Sciatic nerve (tissue), 2 donors: ENCODE data around the gene MPZL3. TPM values are rescaled to one million over a fixed set of nuclear protein-coding genes. Genes with fewer than 3 reads are reported as not detected.

Experiments used
- ATAC-seq: fragments of 200-7000 bp; cut with Tn5 transposase; one replicate; pipeline ENCODE4 v1.9.1; 2020; ENCODE audit warnings: mild to moderate bottlenecking, moderate library complexity
- DNase-seq: peaks from one replicate; pipeline ENCODE4 v3.0.0-alpha.2; 2020; ENCODE audit warnings: low spot score
- intact Hi-C: fragments of 100-400 bp; cut with DNase I; formaldehyde crosslinking; loops from one replicate; pipeline ENCODE4 v1.14.2; 2022
- total RNA-seq: library from RNA; stranded (reverse); fragmentation: NEBNext Ultra II Directional; extraction: Animal tissue kit (Norgen Biotek cat#: 25700); gene quantifications from one replicate; pipeline ENCODE4 v1.2.1, GENCODE V29; 2021
- donor health status: DM: no; HTN: no; CAD: no.
- donor health status: DM: no; HTN: no; CAD: no.

MPZL3 gene
- total RNA-seq, 1 donor from 2014 or later: 2.7 TPM

DNA sequence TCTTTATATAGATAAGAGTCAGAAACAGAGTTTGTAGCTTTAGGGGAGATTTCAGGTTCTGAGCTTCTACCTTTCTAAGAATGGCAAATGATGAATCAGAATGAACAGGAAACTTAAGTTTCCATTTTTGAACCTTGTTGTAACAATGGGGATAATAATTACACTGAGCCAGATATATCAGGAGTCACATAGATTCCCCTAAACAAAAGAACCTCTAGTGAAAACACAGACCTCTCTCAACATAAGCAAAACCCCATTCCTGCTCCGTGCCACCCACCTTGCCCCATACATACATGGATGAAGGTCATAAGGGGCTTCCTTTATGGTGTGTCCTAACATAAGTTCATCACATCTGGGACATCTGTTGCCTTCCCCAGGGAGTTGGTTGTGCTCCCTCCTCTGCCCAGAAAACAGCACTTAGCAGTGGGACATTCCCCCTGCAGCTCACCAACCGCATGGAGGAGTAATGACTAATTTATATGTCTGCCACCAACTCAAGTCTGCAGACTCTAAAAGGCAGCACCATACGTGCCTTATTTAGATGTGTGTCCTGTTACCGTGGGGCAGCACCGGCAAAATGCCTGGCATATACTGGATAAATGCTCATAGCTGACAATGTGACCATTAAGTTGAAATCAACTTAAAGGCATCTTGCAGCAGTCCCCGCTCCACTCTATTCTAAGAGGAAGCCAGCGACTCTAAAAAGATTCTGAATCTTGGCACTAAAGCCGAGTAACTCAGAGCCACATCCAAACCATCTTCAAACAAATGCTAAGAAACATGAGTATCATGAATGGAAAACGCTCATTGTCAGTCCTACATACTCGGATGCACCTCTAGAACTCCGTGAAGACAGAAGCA, 35.3 kb downstream of the MPZL3 start:
- ATAC-seq (no peak), DNase-seq (no peak)
- intact Hi-C loops: no loop called here

DNA sequence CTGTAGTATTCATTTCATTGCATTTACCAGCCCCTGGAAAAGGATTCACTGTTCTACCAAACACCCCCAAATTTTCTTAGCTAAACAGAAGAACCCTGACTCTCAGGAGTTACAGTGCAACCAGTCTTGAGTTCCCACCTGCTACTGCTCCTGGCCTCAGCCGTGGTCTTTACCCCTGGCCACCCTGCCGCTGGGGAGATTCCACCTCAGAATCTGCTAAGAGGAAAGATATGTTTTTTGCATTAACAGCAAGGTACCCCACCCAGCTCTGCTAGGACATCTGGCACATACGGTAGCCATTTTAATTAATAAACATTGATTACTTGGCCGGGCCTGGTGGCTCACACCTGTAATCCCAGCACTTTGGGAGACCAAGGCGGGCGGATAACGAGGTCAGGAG, 36.4 kb downstream of the MPZL3 start:
- intact Hi-C loops: no loop called here
- no peak for DNase-seq
- ATAC-seq: no peak

DNA sequence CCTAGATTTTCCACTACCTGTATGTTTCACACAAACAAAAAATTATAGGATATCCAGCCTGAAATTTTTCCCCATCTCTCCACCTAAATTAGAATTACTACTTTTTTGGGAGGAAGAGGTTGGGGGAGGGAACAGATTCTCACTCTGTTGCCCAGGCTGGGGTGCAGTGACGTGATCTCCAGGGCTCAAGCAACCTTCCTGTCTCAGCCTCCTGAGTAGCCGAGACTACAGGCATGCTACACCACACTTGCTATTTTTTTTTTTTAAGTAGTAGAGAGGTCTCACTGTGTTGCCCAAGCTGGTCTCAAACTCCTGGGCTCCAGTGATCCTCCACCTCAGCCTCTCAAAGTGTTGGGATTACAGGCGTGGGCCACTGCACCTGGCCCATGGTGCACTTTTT, 36.9 kb downstream of the MPZL3 start:
- no peak for ATAC-seq
- no peak for DNase-seq
- intact Hi-C loops: no loop called here

DNA sequence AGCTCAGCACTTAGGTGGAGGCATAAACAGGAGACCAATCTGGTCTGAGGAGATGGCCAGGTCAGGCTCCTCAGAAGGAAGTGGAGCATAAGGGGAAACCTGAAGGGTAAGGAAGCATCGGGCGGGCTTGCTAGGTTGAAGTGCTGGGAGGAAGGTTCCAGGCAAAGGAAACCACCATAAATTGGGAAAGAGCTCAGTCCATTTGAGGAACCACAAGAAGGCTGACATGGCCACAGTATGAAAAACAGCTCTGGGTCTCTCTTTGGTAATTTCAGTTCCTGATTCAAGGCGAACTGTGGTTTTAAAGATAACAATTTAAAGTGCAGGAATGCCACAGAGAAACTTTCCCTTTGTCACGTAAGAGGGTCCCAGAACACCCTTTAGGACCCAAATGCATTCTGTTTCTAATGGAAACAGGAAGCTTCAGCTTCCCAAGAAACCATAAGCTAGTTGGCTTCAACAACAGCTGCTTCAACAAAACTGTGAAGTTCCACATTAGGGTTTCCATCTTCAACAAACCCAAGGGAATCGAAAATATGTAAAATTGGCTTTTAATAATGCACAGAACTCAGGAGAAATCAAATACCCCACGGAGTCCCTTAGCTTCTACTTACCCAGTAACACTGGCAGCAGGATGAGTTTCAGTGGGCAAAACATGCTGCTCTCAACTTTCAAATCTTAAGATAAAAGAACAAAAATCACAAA, 37.8 kb downstream of the MPZL3 start:
- intact Hi-C loops: no loop called here
- peak; percentile 49 for ATAC-seq
- DNase-seq: no peak

- intact Hi-C loops: no loop called here
- ATAC-seq (no peak), DNase-seq (no peak)
These were observed 38.4 kb downstream of the MPZL3 start for GRCh38 chr11:118213781-118214180.

- DNase-seq (no peak), ATAC-seq (no peak)
- intact Hi-C loops: no loop called here
These were observed 39.0 kb downstream of the MPZL3 start for GRCh38 chr11:118213201-118213600.

DNA sequence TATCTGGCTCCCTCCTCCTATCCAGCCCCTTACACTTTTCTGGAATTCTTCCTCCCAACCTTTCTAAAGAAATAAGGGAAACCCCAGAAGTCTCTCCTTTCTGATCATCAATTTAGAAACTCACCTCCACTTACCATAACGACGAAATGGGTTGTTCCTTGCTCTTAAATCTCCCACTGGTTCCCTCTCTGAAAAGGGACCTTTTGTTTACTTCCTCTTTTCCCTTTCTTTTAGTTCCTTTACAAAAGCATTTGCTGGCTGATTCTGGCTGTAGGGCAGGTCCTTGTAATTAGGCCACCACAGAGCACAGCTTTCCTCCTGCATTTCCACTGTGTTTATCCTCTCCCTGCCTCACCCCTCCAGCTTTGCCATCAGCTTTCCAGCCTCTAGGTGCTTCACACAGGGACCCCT, 39.4 kb downstream of the MPZL3 start:
- DNase-seq: no peak
- ATAC-seq: no peak
- intact Hi-C loops: no loop called here

DNA sequence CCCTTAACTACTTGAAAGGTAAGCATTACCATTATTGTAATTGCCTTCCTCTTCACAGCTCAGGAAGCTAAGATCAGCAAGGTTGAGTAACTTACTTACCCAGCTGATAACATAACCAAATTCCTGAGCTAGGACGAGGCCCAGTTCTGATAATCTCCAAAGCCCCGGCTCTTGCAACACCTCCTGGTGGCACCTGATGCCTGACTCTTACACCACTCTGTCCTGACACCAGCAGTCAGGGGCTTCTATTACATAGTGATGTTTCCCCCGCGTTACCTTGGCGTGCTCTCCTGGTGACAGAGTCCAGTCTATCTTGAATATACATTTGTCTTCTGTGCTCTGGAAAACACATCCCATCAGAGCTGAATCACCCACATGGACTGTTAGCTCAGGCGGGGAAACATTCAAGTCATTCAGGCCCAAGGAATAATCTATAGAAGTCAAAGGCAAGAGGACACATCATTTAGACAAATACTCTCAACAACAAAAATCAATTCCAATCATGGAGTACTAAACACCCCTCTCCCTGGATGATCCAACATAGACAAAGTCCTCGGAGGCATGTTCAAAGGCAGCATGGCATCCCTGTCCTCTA, 39.9 kb downstream of the MPZL3 start:
- intact Hi-C loops: no loop called here
- DNase-seq (no peak), ATAC-seq (no peak)

GRCh38 chr11:118211006-118211405, 41.2 kb downstream of the MPZL3 start:
- DNase-seq (no peak), ATAC-seq (no peak)
- intact Hi-C loops: no loop called here

DNA sequence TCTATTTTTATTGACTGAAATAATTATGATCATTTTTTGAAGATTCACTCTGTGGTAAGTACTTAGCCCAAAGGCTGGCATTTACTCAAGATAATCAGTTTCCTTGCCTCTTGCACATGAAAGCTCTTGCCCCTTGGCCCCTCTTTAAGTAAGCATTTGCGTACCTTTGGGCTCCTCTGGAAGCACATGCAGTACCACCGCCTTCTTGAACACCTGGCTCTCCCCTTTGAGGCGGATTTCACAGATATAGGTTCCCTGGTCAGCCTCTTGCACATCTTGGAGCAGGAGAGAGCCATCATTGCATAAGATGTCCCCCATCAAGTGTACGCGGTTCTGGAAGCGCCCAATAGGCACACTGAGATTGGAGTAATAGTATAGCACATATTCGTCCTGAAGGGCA, 41.8 kb downstream of the MPZL3 start:
- no peak for DNase-seq
- intact Hi-C loops: no loop called here
- ATAC-seq: no peak

- intact Hi-C loops: loop anchor here (10.0 kb wide), 1 partner anchor 76 kb away; no protein-coding TSS in a partner anchor
- no peak for ATAC-seq
- no peak for DNase-seq
These were observed 43.1 kb downstream of the MPZL3 start for GRCh38 chr11:118209033-118209432.

GRCh38 chr11:118207079-118207478, 45.1 kb downstream of the MPZL3 start:
- intact Hi-C loops: loop anchor here (10.0 kb wide), 1 partner anchor 78 kb away; no protein-coding TSS in a partner anchor
- ATAC-seq (no peak), DNase-seq (no peak)

DNA sequence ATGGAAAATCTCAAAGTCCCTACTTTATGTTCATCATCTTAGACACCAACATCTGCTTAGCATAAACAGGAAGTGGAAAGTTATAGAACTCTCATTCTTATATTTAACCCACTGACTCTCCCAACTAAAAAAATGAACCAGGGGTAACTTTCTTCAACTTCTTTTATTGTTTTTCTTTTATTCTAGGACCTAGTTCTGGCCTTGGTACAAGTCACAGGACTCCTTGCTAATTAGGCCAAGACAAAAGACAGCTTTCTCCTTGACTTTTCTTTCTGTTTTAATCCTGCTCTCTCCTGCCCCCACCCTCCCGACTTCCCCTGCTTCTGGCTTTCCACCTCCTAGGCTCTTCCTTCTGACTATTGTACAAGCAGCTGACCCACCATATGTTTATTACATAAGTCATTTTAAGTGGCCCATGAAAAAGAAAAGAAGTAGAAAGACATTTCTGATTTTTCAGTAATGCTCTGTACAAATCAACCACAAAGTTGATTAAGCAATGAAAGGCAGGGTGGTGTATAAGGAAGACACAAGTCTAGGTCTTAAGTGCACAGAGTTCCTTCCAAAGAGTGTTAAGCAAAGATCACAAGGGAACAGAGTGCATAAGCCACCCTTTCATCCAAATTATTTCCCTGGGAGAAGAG, 45.7 kb downstream of the MPZL3 start:
- intact Hi-C loops: loop anchor here (10.0 kb wide), 1 partner anchor 78 kb away; no protein-coding TSS in a partner anchor
- peak; percentile 66 for ATAC-seq
- no peak for DNase-seq

- intact Hi-C loops: loop anchor here (10.0 kb wide), 1 partner anchor 79 kb away; no protein-coding TSS in a partner anchor
These were observed 46.4 kb downstream of the MPZL3 start for GRCh38 chr11:118205606-118206378.

DNA sequence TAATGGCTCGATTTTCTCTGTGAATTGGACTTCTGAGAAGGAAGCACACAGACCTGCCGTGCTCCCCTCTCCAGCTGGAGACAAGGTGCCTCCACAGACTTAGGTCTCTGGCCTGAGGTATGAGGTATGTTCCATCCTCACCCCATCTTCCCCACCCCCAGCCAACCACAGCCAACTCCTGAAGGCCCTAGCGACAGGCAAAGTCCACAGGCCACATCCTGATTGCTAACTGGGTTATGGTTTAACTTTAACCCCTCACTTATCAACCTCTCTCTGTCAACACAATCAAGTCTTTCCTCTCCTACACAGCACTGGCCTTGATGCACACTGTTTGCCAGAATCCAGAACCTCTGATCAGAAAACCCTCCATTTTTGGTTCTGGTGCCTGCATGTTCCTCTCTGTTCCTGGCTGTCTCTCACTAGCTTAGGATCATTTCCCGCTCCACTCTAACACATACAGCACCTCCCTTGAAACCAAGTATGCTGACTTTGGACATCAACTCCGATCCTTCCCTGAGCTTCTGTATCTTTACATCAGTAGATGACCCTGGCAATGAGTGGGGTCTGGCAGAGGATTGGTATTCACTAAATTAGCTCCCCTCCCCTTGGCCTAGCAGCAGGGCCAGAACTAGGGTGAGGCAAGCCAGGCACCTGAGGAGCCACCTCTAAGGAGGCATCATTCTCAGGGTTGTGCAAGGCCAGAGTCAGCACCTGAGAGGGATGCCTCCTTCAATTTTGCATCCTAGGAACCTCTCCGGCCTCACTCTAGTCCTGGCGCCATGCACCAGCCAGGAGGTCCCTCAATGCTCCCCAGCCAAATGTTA, 49.4 kb downstream of the MPZL3 start:
- ATAC-seq: no peak
- no peak for DNase-seq
- intact Hi-C loops: loop anchor here (10.0 kb wide), 1 partner anchor 82 kb away; no protein-coding TSS in a partner anchor

More at GRCh38 chr11:118205606-118206378, 46.4 kb downstream of the MPZL3 start:
- no peak for DNase-seq
- no peak for ATAC-seq

DNA sequence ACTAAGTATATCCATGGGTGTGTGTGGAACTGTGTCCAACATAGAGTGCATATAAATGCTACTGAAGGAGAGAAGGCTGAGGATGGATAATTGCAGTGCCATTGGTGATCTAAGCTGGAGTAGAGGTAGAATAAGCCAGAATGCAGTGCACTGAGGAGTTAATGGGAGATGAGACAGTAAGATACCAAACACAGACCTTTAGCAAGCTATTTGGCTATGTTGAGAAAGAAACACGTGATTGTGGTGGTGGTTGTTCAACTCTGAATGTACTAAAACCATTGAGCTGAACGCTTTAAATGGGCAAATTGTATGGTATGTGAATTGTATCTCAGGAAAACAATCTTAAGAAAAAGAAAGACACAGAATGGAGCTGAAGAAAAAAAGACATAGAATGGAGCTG, 50.2 kb downstream of the MPZL3 start:
- DNase-seq (no peak), ATAC-seq (no peak)
- intact Hi-C loops: loop anchor here (10.0 kb wide), 1 partner anchor 83 kb away; no protein-coding TSS in a partner anchor

- intact Hi-C loops: loop anchor here (10.0 kb wide), 1 partner anchor 84 kb away; no protein-coding TSS in a partner anchor
- ATAC-seq: no peak
- no peak for DNase-seq
These were observed 51.1 kb downstream of the MPZL3 start for GRCh38 chr11:118200901-118201680.
